Activated naive CD8-positive, alpha-beta T cell treated with anti-CD3 and anti-CD28 coated beads, Interleukin-2, amount 10 ng/mL, durations not matched to agents 7 days and 5 days (primary cell): ENCODE results near the gene NEK2. TPM values are rescaled to one million over a fixed set of nuclear protein-coding genes. Genes with fewer than 3 reads are reported as not detected.
"Not testable (repeated sequence)": the region's sequence is repeated elsewhere in the genome, so short reads cannot be mapped to it uniquely, and the experiment has no call there.

ENCODE experiments used
- ATAC-seq: fragments of 150-1000 bp; cut with Tn5 transposase; one replicate; pipeline ENCODE4 v1.10.0; 2021; ENCODE audit warnings: low read depth, moderate library complexity
- POLR2A ChIA-PET: fragments of 350-600 bp; sonication (Branson Sonifier 250); formaldehyde crosslinking; loops from one replicate; lab custom pipeline; 2021; ENCODE audit warnings: antibody characterized with exemption; lab: Charles Lee
- DNase-seq: peaks from one replicate; pipeline ENCODE4 v3.0.0; 2021
- H3K27ac Mint-ChIP-seq: one replicate; pipeline ENCODE4 v1.8.0; 2022; ENCODE audit warnings: mild to moderate bottlenecking, mixed read lengths
- H3K27me3 Mint-ChIP-seq: one replicate; pipeline ENCODE4 v1.8.0; 2022; ENCODE audit warnings: mild to moderate bottlenecking, moderate library complexity, mixed read lengths
- H3K36me3 Mint-ChIP-seq: one replicate; pipeline ENCODE4 v1.8.0; 2021; ENCODE audit warnings: mild to moderate bottlenecking, mixed read lengths
- H3K4me1 Mint-ChIP-seq: one replicate; pipeline ENCODE4 v1.8.0; 2021; ENCODE audit warnings: mixed read lengths
- H3K4me3 Mint-ChIP-seq: one replicate; pipeline ENCODE4 v1.8.0; 2022; ENCODE audit warnings: mild to moderate bottlenecking, moderate library complexity, mixed read lengths
- H3K9me3 Mint-ChIP-seq: one replicate; pipeline ENCODE4 v1.8.0; 2021; ENCODE audit warnings: mixed read lengths
- total RNA-seq, 2 experiments: library from RNA; stranded (reverse); gene quantifications; one replicate each; pipeline ENCODE4 v1.2.3, GENCODE V29; 2021

NEK2 gene
- total RNA-seq, 2 experiments from 2014 or later: 31.8 to 32.7 TPM

GRCh38 chr1:211631168-211631567, 44.3 kb downstream of the NEK2 start:
- ATAC-seq (no peak), DNase-seq (no peak)
- no peak overlapping the region for H3K27ac Mint-ChIP-seq
- POLR2A ChIA-PET: interaction anchor here (2.3 kb wide), 1 partner anchor 52 kb away, joined by 6 read pairs; the partner anchor contains the start of gene SLC30A1
- H3K36me3 Mint-ChIP-seq: peaks cover 2% of the 10 kb centered on the region
- H3K4me1 Mint-ChIP-seq: peaks cover 3% of the 10 kb centered on the region
- no peak overlapping the region for H3K4me3 Mint-ChIP-seq
- H3K27me3 Mint-ChIP-seq: peaks cover 30% of the 10 kb centered on the region
- H3K9me3 Mint-ChIP-seq: no peaks in the 10 kb centered on the region

- no peak overlapping the region for H3K27ac Mint-ChIP-seq
- ATAC-seq (no peak), DNase-seq (no peak)
- no peaks in the 10 kb centered on the region for H3K9me3 Mint-ChIP-seq
- no peak overlapping the region for H3K4me3 Mint-ChIP-seq
- H3K36me3 Mint-ChIP-seq: peaks cover 2% of the 10 kb centered on the region
- peaks cover 27% of the 10 kb centered on the region for H3K27me3 Mint-ChIP-seq
- POLR2A ChIA-PET: interaction anchor here (2.3 kb wide), 1 partner anchor 51 kb away, joined by 6 read pairs; the partner anchor contains the start of gene SLC30A1
- H3K4me1 Mint-ChIP-seq: peaks cover 3% of the 10 kb centered on the region
These were observed 45.0 kb downstream of the NEK2 start for GRCh38 chr1:211630236-211631081.

- peaks cover 19% of the 10 kb centered on the region for H3K27me3 Mint-ChIP-seq
- no peak overlapping the region for H3K4me3 Mint-ChIP-seq
- DNase-seq (no peak), ATAC-seq (no peak)
- H3K27ac Mint-ChIP-seq: no peak overlapping the region
- H3K4me1 Mint-ChIP-seq: peaks cover 16% of the 10 kb centered on the region
- POLR2A ChIA-PET: no interaction called here
- H3K9me3 Mint-ChIP-seq: no peaks in the 10 kb centered on the region
- H3K36me3 Mint-ChIP-seq: peaks cover 2% of the 10 kb centered on the region
These were observed 47.0 kb downstream of the NEK2 start for GRCh38 chr1:211628417-211628816.

GRCh38 chr1:211627259-211627658, 48.2 kb downstream of the NEK2 start:
- Mint-ChIP-seq H3K27me3 (peaks cover 16% of the 10 kb centered on the region), H3K36me3 (peaks cover 2% of the 10 kb centered on the region), H3K27ac (no peak overlapping the region), H3K4me1 (peaks cover 20% of the 10 kb centered on the region), H3K9me3 (no peaks in the 10 kb centered on the region), H3K4me3 (no peak overlapping the region)
- ATAC-seq (no peak), DNase-seq (no peak)
- POLR2A ChIA-PET: no interaction called here

- H3K4me1 Mint-ChIP-seq: peaks cover 19% of the 10 kb centered on the region
- H3K27me3 Mint-ChIP-seq, ATAC-seq, POLR2A ChIA-PET, H3K4me3 Mint-ChIP-seq, DNase-seq, H3K27ac Mint-ChIP-seq, H3K36me3 Mint-ChIP-seq, H3K9me3 Mint-ChIP-seq: not testable (repeated sequence)
These were observed 49.6 kb downstream of the NEK2 start for GRCh38 chr1:211625866-211626265.

- Mint-ChIP-seq H3K27me3 (peaks cover 5% of the 10 kb centered on the region), H3K36me3 (no peaks in the 10 kb centered on the region), H3K4me3 (no peak overlapping the region), H3K4me1 (peaks cover 21% of the 10 kb centered on the region), H3K27ac (no peak overlapping the region), H3K9me3 (no peaks in the 10 kb centered on the region)
- POLR2A ChIA-PET: interaction anchor here (0.9 to 1.0 kb wide), 3 partner anchors 20 to 48 kb away, joined by 3 to 5 read pairs (median 4); partner anchors contain the start of gene SLC30A1
- DNase-seq (no peak), ATAC-seq (peak; percentile 84)
These were observed 50.4 kb downstream of the NEK2 start for GRCh38 chr1:211625040-211625439.

DNA sequence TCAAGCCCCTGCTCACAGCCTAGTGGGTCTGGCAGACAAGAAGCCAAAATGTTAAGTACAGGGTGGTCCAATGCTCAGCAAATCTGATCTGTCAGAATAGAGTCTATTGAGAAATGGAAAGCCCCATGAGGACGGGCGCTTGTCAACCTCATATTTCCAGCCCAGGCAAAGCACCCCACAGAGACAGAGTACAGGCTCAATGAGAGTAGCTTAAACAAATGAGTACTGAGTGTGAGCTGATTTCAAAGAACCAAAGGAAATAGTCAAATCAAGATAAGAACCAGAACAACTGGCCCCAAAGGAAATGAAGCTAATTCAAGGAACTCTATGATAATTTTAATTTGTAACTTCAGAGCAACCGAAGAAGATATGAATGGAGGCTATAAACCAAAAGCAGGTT, 51.9 kb downstream of the NEK2 start:
- Mint-ChIP-seq H3K36me3 (no peaks in the 10 kb centered on the region), H3K4me1 (peaks cover 22% of the 10 kb centered on the region), H3K4me3 (peak overlapping the region; percentile 26), H3K27me3 (peaks cover 2% of the 10 kb centered on the region), H3K9me3 (no peaks in the 10 kb centered on the region), H3K27ac (peak overlapping the region; percentile 68)
- POLR2A ChIA-PET: interaction anchor here (1.6 kb wide), 1 partner anchor 44 kb away, joined by 13 read pairs; the partner anchor contains the start of gene SLC30A1
- ATAC-seq (peak; percentile 74), DNase-seq (no peak)

DNA sequence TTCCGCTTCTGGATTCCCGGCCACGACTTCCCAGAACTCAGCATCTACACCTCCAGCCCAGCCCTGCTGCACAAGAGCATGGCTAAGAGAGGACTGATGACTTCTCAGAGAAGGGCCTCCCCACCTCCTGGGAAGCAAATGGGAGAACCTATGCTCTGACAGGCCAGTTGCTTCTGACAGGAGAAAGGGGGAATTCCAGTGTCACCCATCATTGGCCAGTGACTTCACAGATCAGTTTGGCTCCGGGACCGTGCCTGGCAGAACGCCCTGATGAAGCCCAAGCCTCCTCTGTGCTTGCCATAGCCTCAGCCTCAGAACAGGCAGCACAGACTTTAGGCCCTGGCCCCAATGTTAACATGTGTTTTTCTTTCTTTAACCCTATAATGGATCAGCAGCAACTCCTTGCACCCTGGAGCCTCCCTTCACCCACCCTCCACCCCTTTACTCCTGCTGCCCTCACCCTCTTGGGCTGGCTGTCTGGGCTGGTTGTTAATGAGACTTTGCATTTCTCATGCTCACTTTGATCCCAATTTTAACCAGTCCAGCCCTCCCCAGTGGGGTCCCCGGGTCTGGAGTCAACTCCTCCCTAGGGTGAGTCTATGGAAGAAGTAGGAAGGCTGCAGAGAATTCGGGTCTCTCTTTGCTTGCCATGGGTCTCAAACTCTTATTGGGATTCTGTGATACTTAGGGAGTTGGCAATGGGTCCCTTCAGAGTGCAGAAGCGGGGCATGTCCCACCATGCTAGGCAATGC, 53.8 kb downstream of the NEK2 start:
- H3K27ac Mint-ChIP-seq: no peak overlapping the region
- H3K9me3 Mint-ChIP-seq: no peaks in the 10 kb centered on the region
- peaks cover 22% of the 10 kb centered on the region for H3K4me1 Mint-ChIP-seq
- H3K27me3 Mint-ChIP-seq: no peaks in the 10 kb centered on the region
- H3K36me3 Mint-ChIP-seq: no peaks in the 10 kb centered on the region
- DNase-seq (no peak), ATAC-seq (no peak)
- no peak overlapping the region for H3K4me3 Mint-ChIP-seq
- POLR2A ChIA-PET: interaction anchor here (0.6 kb wide), 1 partner anchor 294 kb away, joined by 4 read pairs; no protein-coding TSS in a partner anchor

DNA sequence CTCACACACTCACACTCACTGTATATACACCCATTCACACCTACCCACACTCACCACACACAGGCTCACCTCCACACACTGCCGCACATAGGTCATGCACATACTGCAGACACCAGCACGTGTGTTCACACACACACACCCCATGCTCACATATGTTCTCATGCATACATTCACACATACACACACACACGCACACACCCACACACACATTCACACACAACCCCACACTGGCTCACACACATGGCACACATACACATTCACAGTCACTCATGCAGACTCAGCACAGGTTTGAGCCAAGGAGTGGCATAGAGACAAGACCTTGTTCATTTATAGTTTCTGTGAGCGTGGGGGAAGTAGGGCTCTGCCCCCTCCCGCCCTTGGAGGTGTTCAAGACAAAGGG, 55.3 kb downstream of the NEK2 start:
- POLR2A ChIA-PET: no interaction called here
- Mint-ChIP-seq H3K27ac (peak overlapping the region; percentile 1), H3K4me1 (peaks cover 21% of the 10 kb centered on the region), H3K9me3 (no peaks in the 10 kb centered on the region), H3K27me3 (no peaks in the 10 kb centered on the region), H3K4me3 (no peak overlapping the region), H3K36me3 (no peaks in the 10 kb centered on the region)
- DNase-seq: no peak
- ATAC-seq: no peak

- no peaks in the 10 kb centered on the region for H3K27me3 Mint-ChIP-seq
- no peak overlapping the region for H3K4me3 Mint-ChIP-seq
- H3K9me3 Mint-ChIP-seq: no peaks in the 10 kb centered on the region
- no peaks in the 10 kb centered on the region for H3K36me3 Mint-ChIP-seq
- ATAC-seq: no peak
- no peak overlapping the region for H3K27ac Mint-ChIP-seq
- DNase-seq: no peak
- peaks cover 21% of the 10 kb centered on the region for H3K4me1 Mint-ChIP-seq
- POLR2A ChIA-PET: no interaction called here
These were observed 56.1 kb downstream of the NEK2 start for GRCh38 chr1:211619033-211619996.

DNA sequence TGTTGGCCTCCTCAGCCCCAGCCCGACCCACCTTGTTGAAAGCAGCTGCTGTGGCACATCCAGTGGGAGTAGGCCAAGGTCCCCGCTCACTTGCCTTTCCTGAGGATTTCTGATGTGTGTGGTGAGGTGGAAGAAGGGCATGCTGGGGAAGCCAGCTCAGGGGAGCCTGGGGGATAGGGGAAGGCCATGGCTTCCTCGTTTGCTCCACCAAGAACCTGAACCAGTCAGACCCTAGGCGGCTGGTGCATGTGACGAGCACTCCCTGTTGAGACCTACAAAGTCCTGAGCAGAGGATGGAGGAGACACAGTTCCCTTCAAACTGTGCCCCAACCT, 58.5 kb downstream of the NEK2 start:
- no peak for DNase-seq
- POLR2A ChIA-PET: no interaction called here
- no peaks in the 10 kb centered on the region for H3K9me3 Mint-ChIP-seq
- H3K4me1 Mint-ChIP-seq: peaks cover 11% of the 10 kb centered on the region
- H3K27me3 Mint-ChIP-seq: no peaks in the 10 kb centered on the region
- H3K4me3 Mint-ChIP-seq: no peak overlapping the region
- no peak for ATAC-seq
- no peak overlapping the region for H3K27ac Mint-ChIP-seq
- no peaks in the 10 kb centered on the region for H3K36me3 Mint-ChIP-seq

DNA sequence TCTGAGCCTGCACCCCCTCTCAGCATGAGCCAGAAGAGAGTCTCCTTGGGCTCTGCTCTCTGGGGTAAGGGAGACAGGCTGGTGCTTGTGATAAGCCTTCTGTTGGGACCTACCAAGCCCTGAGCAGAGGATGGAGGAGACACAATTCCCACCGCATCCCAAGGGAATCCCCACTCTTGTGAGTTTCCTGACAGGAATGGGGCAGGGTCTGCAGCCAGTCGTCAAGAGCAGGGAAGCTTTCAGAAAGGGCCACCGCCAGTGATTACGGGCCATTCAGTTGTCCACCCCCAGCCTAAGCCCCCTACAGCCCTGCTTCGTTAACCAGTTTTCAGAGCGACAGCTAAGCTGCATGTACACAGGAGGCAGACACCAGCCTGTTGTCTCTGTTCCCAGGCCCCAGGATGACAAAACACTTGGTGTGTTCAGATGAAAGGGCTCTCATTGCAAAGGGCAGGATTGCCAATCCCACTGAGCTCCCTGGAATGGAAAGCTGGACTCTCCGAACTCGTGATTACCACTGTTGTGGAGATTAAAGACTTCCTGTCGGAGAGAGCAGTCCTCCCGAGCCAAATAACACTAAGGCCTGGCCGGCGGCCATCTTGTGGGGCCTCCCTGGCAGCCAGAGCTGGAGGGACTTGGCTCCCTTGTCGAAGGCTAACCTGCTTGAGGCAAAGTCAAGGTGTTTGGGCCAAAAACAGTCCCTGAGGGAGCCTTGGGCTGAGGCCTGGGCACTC, 59.0 kb downstream of the NEK2 start:
- DNase-seq (no peak), ATAC-seq (no peak)
- no peak overlapping the region for H3K27ac Mint-ChIP-seq
- no peak overlapping the region for H3K4me3 Mint-ChIP-seq
- H3K36me3 Mint-ChIP-seq: no peaks in the 10 kb centered on the region
- no peaks in the 10 kb centered on the region for H3K27me3 Mint-ChIP-seq
- POLR2A ChIA-PET: no interaction called here
- peaks cover 11% of the 10 kb centered on the region for H3K4me1 Mint-ChIP-seq
- H3K9me3 Mint-ChIP-seq: no peaks in the 10 kb centered on the region
